HepG2 (cell line): ENCODE measurements around the gene EVA1A. TPM values are rescaled to one million over a fixed set of nuclear protein-coding genes. Genes with fewer than 3 reads are reported as not detected.

ENCODE experiments used
- ARID5B ChIP-seq: IDR thresholded peaks from 2 replicates; pipeline ENCODE4 v1.4.0; 2020; ENCODE audit warnings: mild to moderate bottlenecking, missing genetic modification reagents
- HMG20A ChIP-seq: IDR thresholded peaks from 2 replicates; pipeline ENCODE4 v1.6.1; 2016; ENCODE audit warnings: borderline replicate concordance
- IKZF5 ChIP-seq: IDR thresholded peaks from 2 replicates; pipeline ENCODE4 v1.6.1; 2018; ENCODE audit warnings: missing genetic modification reagents, mild to moderate bottlenecking, missing compliant biosample characterization
- POGZ ChIP-seq: sonication (generic); formaldehyde crosslinking; IDR thresholded peaks from 2 replicates; pipeline ENCODE4 v1.4.0; 2020; ENCODE audit warnings: mild to moderate bottlenecking, missing genetic modification reagents
- POLR2A ChIP-seq, 2 experiments: IDR thresholded peaks; 2 replicates each; pipeline ENCODE4 v1.6.1; 2011; ENCODE audit warnings: low read depth in 2 of 2, low read length in 2 of 2, mild to moderate bottlenecking in 1 of 2, moderate library complexity in 1 of 2; ENCODE audit not compliant: insufficient read depth in 1 of 2
- RBM22 ChIP-seq: fragments of 200-400 bp; formaldehyde crosslinking; optimal IDR thresholded peaks from 2 replicates; pipeline ENCODE3; 2017; ENCODE audit warnings: mild to moderate bottlenecking, low read length, moderate library complexity
- SMARCE1 ChIP-seq: fragments of 450-650 bp; IDR thresholded peaks from 2 replicates; pipeline ENCODE4 v1.6.1; 2017; ENCODE audit warnings: borderline replicate concordance
- SNAI1 ChIP-seq: sonication (generic); formaldehyde crosslinking; IDR thresholded peaks from 2 replicates; pipeline ENCODE4 v1.5.0; 2020; ENCODE audit warnings: mild to moderate bottlenecking, missing genetic modification reagents, borderline replicate concordance
- USF2 ChIP-seq, 2 experiments: sonication (generic) in 1 of 2; formaldehyde crosslinking in 1 of 2; IDR thresholded peaks; 2 replicates each; pipeline versions ENCODE4 v1.5.1 to v1.6.1; 2011 to 2020; ENCODE audit warnings: borderline replicate concordance in 1 of 2, low read depth in 1 of 2, low read length in 1 of 2, mild to moderate bottlenecking in 1 of 2, missing genetic modification reagents in 1 of 2, moderate library complexity in 1 of 2
- ZBTB3 ChIP-seq: sonication (generic); formaldehyde crosslinking; IDR thresholded peaks from 2 replicates; pipeline ENCODE4 v1.4.0; 2020; ENCODE audit warnings: low read depth, mild to moderate bottlenecking, moderate library complexity, missing genetic modification reagents, borderline replicate concordance
- ZFP41 ChIP-seq: sonication (generic); formaldehyde crosslinking; IDR thresholded peaks from 2 replicates; pipeline ENCODE4 v1.4.0; 2020; ENCODE audit warnings: mild to moderate bottlenecking, missing genetic modification reagents, borderline replicate concordance
- ZNF564 ChIP-seq: sonication (generic); formaldehyde crosslinking; IDR thresholded peaks from 2 replicates; pipeline ENCODE4 v1.8.1; 2023; ENCODE audit warnings: mild to moderate bottlenecking, missing genetic modification reagents
- ZNF576 ChIP-seq: sonication (generic); formaldehyde crosslinking; IDR thresholded peaks from 2 replicates; pipeline ENCODE4 v1.4.0; 2020; ENCODE audit warnings: mild to moderate bottlenecking, missing genetic modification reagents
- ZNF598 ChIP-seq: sonication (generic); formaldehyde crosslinking; IDR thresholded peaks from 2 replicates; pipeline ENCODE4 v1.5.1; 2020; ENCODE audit warnings: mild to moderate bottlenecking, missing genetic modification reagents, borderline replicate concordance
- ZNF75D ChIP-seq: sonication (generic); formaldehyde crosslinking; IDR thresholded peaks from 2 replicates; pipeline ENCODE4 v1.8.1; 2023; ENCODE audit warnings: missing genetic modification reagents, mild to moderate bottlenecking, borderline replicate concordance
- polyA plus RNA-seq, 8 experiments: library from polyadenylated mRNA; depleted of rRNA in 3 of 8; stranded (reverse) in 7 of 8; unstranded in 1 of 8; fragments of >200 nt; fragmentation: Illumina TruSeq in 4 of 8; extraction: Trizol in 4 of 8; gene quantifications; 2 replicates each; pipeline versions ENCODE4 v1.2.1 to v1.2.3, GENCODE V29; 2011 to 2016; ENCODE audit warnings: low read depth in 4 of 8, missing spikeins in 1 of 8, mixed read lengths in 1 of 8; ENCODE audit not compliant: insufficient read depth in 1 of 8
- total RNA-seq, 5 experiments: library from RNA; depleted of rRNA; stranded (reverse); fragments of >200 nt; fragmentation: Illumina TruSeq; extraction: Trizol; gene quantifications; 2 replicates each; pipeline ENCODE4 v1.2.3, GENCODE V29; 2016; ENCODE audit warnings: low read depth in 1 of 5
- TF ChIP-seq, protein P1 (sequence below): sonication (generic); formaldehyde crosslinking; IDR thresholded peaks from 2 replicates; pipeline ENCODE4 v1.4.0; 2020; ENCODE audit warnings: missing genetic modification reagents
- TF ChIP-seq, protein P2 (sequence below): sonication (generic); formaldehyde crosslinking; IDR thresholded peaks from 2 replicates; pipeline ENCODE4 v1.4.0; 2020; ENCODE audit warnings: low read depth, mild to moderate bottlenecking, missing genetic modification reagents

Gene EVA1A
- total and polyA plus RNA-seq, 2 of the 13 experiments (the other 11 are each of a cell fraction or from before 2014, with no cell fraction given), result 57.5 to 57.8 TPM

- TF ChIP-seq ZNF576 (CRISPR knock-in tag), result no peak
- TF ChIP-seq, protein P1, sequence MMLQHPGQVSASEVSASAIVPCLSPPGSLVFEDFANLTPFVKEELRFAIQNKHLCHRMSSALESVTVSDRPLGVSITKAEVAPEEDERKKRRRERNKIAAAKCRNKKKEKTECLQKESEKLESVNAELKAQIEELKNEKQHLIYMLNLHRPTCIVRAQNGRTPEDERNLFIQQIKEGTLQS (CRISPR knock-in tag), result no peak
- TF ChIP-seq POGZ (CRISPR knock-in tag), result 0 out of 2 replicates have a peak, but pooled peaks have one; percentile 19
- TF ChIP-seq RBM22, result peak; percentile 85
- peak; percentile 48; the same call in 1 of the 2 replicates for TF ChIP-seq ZNF598 (CRISPR knock-in tag)
- no peak for TF ChIP-seq ZNF564
- no peak for TF ChIP-seq HMG20A (CRISPR knock-in tag)
- TF ChIP-seq POLR2A (IDR thresholded peaks at IDR 0.05; ENCODE audit: insufficient read depth in 1 of 2, low read depth in 2 of 2, low read length in 2 of 2), result no peak
- no peak for TF ChIP-seq IKZF5 (CRISPR knock-in tag)
- TF ChIP-seq ARID5B, result no peak
- TF ChIP-seq ZNF75D (CRISPR knock-in tag), result no peak
- no peak for TF ChIP-seq SMARCE1
- TF ChIP-seq ZFP41 (CRISPR knock-in tag), result no peak
- TF ChIP-seq SNAI1, result no peak
- no peak for TF ChIP-seq ZBTB3
- no peak for TF ChIP-seq USF2 (IDR thresholded peaks at IDR 0.05; ENCODE audit: low read depth, low read length)
- no peak for TF ChIP-seq USF2 (CRISPR knock-in tag; IDR thresholded peaks at IDR 0.05; ENCODE audit: borderline replicate concordance)
- TF ChIP-seq, protein P2, sequence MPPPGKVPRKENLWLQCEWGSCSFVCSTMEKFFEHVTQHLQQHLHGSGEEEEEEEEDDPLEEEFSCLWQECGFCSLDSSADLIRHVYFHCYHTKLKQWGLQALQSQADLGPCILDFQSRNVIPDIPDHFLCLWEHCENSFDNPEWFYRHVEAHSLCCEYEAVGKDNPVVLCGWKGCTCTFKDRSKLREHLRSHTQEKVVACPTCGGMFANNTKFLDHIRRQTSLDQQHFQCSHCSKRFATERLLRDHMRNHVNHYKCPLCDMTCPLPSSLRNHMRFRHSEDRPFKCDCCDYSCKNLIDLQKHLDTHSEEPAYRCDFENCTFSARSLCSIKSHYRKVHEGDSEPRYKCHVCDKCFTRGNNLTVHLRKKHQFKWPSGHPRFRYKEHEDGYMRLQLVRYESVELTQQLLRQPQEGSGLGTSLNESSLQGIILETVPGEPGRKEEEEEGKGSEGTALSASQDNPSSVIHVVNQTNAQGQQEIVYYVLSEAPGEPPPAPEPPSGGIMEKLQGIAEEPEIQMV (CRISPR knock-in tag), result no peak
Measured at GRCh38 chr2:75493230-75493629, 67.5 kb downstream of the EVA1A start (continued).
